WTC11 (cell line): ENCODE measurements around the gene MTMR2. TPM values are rescaled to one million over a fixed set of nuclear protein-coding genes. Genes with fewer than 3 reads are reported as not detected.

ENCODE experiments used
- ATAC-seq: fragments of 200-7000 bp; cut with Tn5 transposase; 2 replicates; pipeline ENCODE4 v1.10.0; 2021; ENCODE audit warnings: mild to moderate bottlenecking, moderate library complexity
- CTCF ChIA-PET: fragments of 300-600 bp; sonication (Branson Sonifier 250); formaldehyde crosslinking; loops from one replicate; lab custom pipeline; 2021; ENCODE audit warnings: antibody characterized with exemption; lab: Charles Lee
- POLR2A ChIA-PET: fragments of 350-600 bp; sonication (Branson Sonifier 250); formaldehyde crosslinking; loops from one replicate; lab custom pipeline; 2021; ENCODE audit warnings: antibody characterized with exemption; lab: Charles Lee
- DNase-seq: peaks from one replicate; pipeline ENCODE4 v3.0.0; 2021; ENCODE audit warnings: low spot score
- H3K27ac Mint-ChIP-seq: 2 replicates; pipeline ENCODE4 v1.8.0; 2021; ENCODE audit warnings: mixed read lengths
- H3K27me3 Mint-ChIP-seq: 2 replicates; pipeline ENCODE4 v1.8.0; 2021; ENCODE audit warnings: low read depth, mild to moderate bottlenecking, moderate library complexity, mixed read lengths
- H3K36me3 Mint-ChIP-seq: 2 replicates; pipeline ENCODE4 v1.8.0; 2021; ENCODE audit warnings: mixed read lengths
- H3K4me1 Mint-ChIP-seq: 2 replicates; pipeline ENCODE4 v1.8.0; 2022; ENCODE audit warnings: mixed read lengths
- H3K4me3 Mint-ChIP-seq: 2 replicates; pipeline ENCODE4 v1.8.0; 2021; ENCODE audit warnings: mild to moderate bottlenecking, moderate library complexity, mixed read lengths
- H3K9me3 Mint-ChIP-seq: 2 replicates; pipeline ENCODE4 v1.8.0; 2021; ENCODE audit warnings: mixed read lengths
- ATF2 ChIP-seq: sonication (generic); formaldehyde crosslinking; IDR thresholded peaks from 2 replicates; pipeline ENCODE4 v1.8.1; 2022; ENCODE audit warnings: low read depth, missing genetic modification reagents, borderline replicate concordance
- CTCF ChIP-seq: fragments of 200-600 bp; IDR thresholded peaks from 2 replicates; pipeline ENCODE4 v1.8.0; 2022; ENCODE audit warnings: antibody characterized with exemption
- E2F5 ChIP-seq: sonication (generic); formaldehyde crosslinking; IDR thresholded peaks from 2 replicates; pipeline ENCODE4 v1.8.1; 2022; ENCODE audit warnings: mild to moderate bottlenecking, moderate library complexity, missing genetic modification reagents
- ESRRA ChIP-seq: sonication (generic); formaldehyde crosslinking; IDR thresholded peaks from 2 replicates; pipeline ENCODE4 v1.8.1; 2022; ENCODE audit warnings: mild to moderate bottlenecking, missing genetic modification reagents, borderline replicate concordance
- GTF2I ChIP-seq: fragments of 250-450 bp; sonication (Bioruptor Pico); conservative IDR thresholded peaks from 2 replicates; pipeline ENCODE4 v1.4.0; 2021; ENCODE audit warnings: mild to moderate bottlenecking
- HMGA2 ChIP-seq: fragments of 250-450 bp; sonication (Bioruptor Pico); IDR thresholded peaks from 2 replicates; pipeline ENCODE4 v1.4.0; 2021; ENCODE audit warnings: mild to moderate bottlenecking, moderate library complexity
- NFE2L1 ChIP-seq: sonication (generic); formaldehyde crosslinking; IDR thresholded peaks from 2 replicates; pipeline ENCODE4 v1.8.1; 2023; ENCODE audit warnings: missing genetic modification reagents
- NR3C1 ChIP-seq: sonication (generic); formaldehyde crosslinking; conservative IDR thresholded peaks from 2 replicates; pipeline ENCODE4 v1.8.1; 2023; ENCODE audit warnings: low read depth, mild to moderate bottlenecking, missing genetic modification reagents
- PRDM15 ChIP-seq: sonication (generic); formaldehyde crosslinking; IDR thresholded peaks from 2 replicates; pipeline ENCODE4 v1.8.0; 2022; ENCODE audit warnings: missing genetic modification reagents
- SMAD3 ChIP-seq: sonication (generic); formaldehyde crosslinking; IDR thresholded peaks from 2 replicates; pipeline ENCODE4 v1.8.0; 2022; ENCODE audit warnings: missing genetic modification reagents, mild to moderate bottlenecking, borderline replicate concordance
- STAT6 ChIP-seq: sonication (generic); formaldehyde crosslinking; conservative IDR thresholded peaks from 2 replicates; pipeline ENCODE4 v1.8.1; 2023; ENCODE audit warnings: mild to moderate bottlenecking, low read depth, missing genetic modification reagents, moderate library complexity
- TEAD1 ChIP-seq: sonication (generic); formaldehyde crosslinking; IDR thresholded peaks from 2 replicates; pipeline ENCODE4 v1.8.0; 2022; ENCODE audit warnings: mild to moderate bottlenecking, missing genetic modification reagents
- ZBTB21 ChIP-seq: sonication (generic); formaldehyde crosslinking; IDR thresholded peaks from 2 replicates; pipeline ENCODE4 v1.8.1; 2023; ENCODE audit warnings: mild to moderate bottlenecking, missing genetic modification reagents, borderline replicate concordance
- ZNF281 ChIP-seq: sonication (generic); formaldehyde crosslinking; IDR thresholded peaks from 2 replicates; pipeline ENCODE4 v1.8.0; 2023; ENCODE audit warnings: mild to moderate bottlenecking, missing genetic modification reagents
- ZNF317 ChIP-seq: sonication (generic); formaldehyde crosslinking; IDR thresholded peaks from 2 replicates; pipeline ENCODE4 v1.8.1; 2023; ENCODE audit warnings: low read depth, mild to moderate bottlenecking, moderate library complexity, missing genetic modification reagents, borderline replicate concordance
- ZNF416 ChIP-seq: fragments of 250-450 bp; sonication (Bioruptor Pico); IDR thresholded peaks from 2 replicates; pipeline ENCODE4 v1.9.0; 2021; ENCODE audit warnings: mild to moderate bottlenecking, inconsistent platforms
- ZNF532 ChIP-seq: fragments of 250-450 bp; sonication (Bioruptor Pico); IDR thresholded peaks from 2 replicates; pipeline ENCODE4 v1.9.0; 2021; ENCODE audit warnings: mild to moderate bottlenecking, borderline replicate concordance
- total RNA-seq: library from RNA; stranded (reverse); gene quantifications from 3 replicates; pipeline ENCODE4 v1.2.3, GENCODE V29; 2021

Gene MTMR2
- total RNA-seq, 1 experiment from 2014 or later, result 45.6 TPM

GRCh38 chr11:95888852-95889251 lies 35.1 kb downstream of the MTMR2 start (continued):
- no peak for TF ChIP-seq ZNF532 (CRISPR knock-in tag)
- no peak for TF ChIP-seq STAT6 (CRISPR knock-in tag)
- no peak for TF ChIP-seq ZBTB21 (CRISPR knock-in tag)
- TF ChIP-seq CTCF, result no peak
- no peak for TF ChIP-seq ZNF317 (CRISPR knock-in tag)
- TF ChIP-seq E2F5 (CRISPR knock-in tag), result no peak
- TF ChIP-seq ZNF416 (CRISPR knock-in tag), result no peak
- TF ChIP-seq PRDM15 (CRISPR knock-in tag), result no peak

GRCh38 chr11:95888439-95888838 lies 35.5 kb downstream of the MTMR2 start:
- ATAC-seq (no peak), DNase-seq (no peak)
- peaks cover 8% of the 10 kb centered on the region for H3K36me3 Mint-ChIP-seq
- ChIA-PET POLR2A (no interaction called here), CTCF (no interaction called here)
- H3K4me3 Mint-ChIP-seq, result no peak overlapping the region
- H3K9me3 Mint-ChIP-seq, result no peaks in the 10 kb centered on the region
- no peaks in the 10 kb centered on the region for H3K27me3 Mint-ChIP-seq
- H3K27ac Mint-ChIP-seq, result no peak overlapping the region
- H3K4me1 Mint-ChIP-seq, result no peaks in the 10 kb centered on the region
- TF ChIP-seq NR3C1 (CRISPR knock-in tag) (no peak), ESRRA (CRISPR knock-in tag) (no peak), ZBTB21 (CRISPR knock-in tag) (no peak), ATF2 (CRISPR knock-in tag) (no peak), GTF2I (CRISPR knock-in tag) (no peak), NFE2L1 (CRISPR knock-in tag) (no peak), SMAD3 (no peak), ZNF281 (CRISPR knock-in tag) (no peak), TEAD1 (CRISPR knock-in tag) (no peak), HMGA2 (CRISPR knock-in tag) (no peak)
